ENCODE results near the gene SLC7A14. TPM values are rescaled to one million over a fixed set of nuclear protein-coding genes. Genes with fewer than 3 reads are reported as not detected.

SLC7A14 gene
- total and polyA plus RNA-seq, 2 of the 4 experiments (the other 2 are of a cell fraction) = 2.7 to 6.8 TPM

GRCh38 chr3:170507063-170507462 lies 78.8 kb downstream of the SLC7A14 start:
- ATAC-seq (ENCODE audit: low read depth) = no peak
- BruUV-seq (replicated peaks) = no TSS peak
- dilution Hi-C loops (cut with HindIII; ENCODE audit: low sequenced_read_pairs, unreplicated experiment) = no loop called here

More at GRCh38 chr3:170507063-170507462, 78.8 kb downstream of the SLC7A14 start:
- Histone ChIP-seq H4K20me1 (ENCODE audit: insufficient read depth, low read length) (no peaks in the 10 kb centered on the region), H3K18ac (ENCODE audit: low read depth, low read length) (peak overlapping the region; percentile 82), H2BK20ac (ENCODE audit: low read depth, low read length) (peak overlapping the region; percentile 59), H3K4me3 (ENCODE audit: insufficient read depth, low read depth, low read length) (no peak overlapping the region), H3K56ac (ENCODE audit: extremely low read depth, insufficient read depth, low read length) (no peak overlapping the region), H4K8ac (ENCODE audit: low read depth in 2 of 2, low read length in 2 of 2) (peak overlapping the region; percentile 12 to 55; a peak in 3 of 4 replicates), H3K79me1 (ENCODE audit: low read depth in 1 of 2, low read length in 2 of 2) (no peaks in the 10 kb centered on the region), H3K4ac (ENCODE audit: low read depth, low read length) (peak overlapping the region; percentile 68; the same call in 1 of the 2 replicates), H2AK5ac (ENCODE audit: low read depth, low read length) (peak overlapping the region; percentile 26; the same call in 1 of the 2 replicates), H2BK5ac (ENCODE audit: low read depth, low read length, poor library complexity, severe bottlenecking) (peak overlapping the region; percentile 79), H2AFZ (replicated peaks; ENCODE audit: low read length, poor library complexity) (no peak overlapping the region), H3K27me3 (ENCODE audit: control insufficient read depth, insufficient read depth, low read length) (no peaks in the 10 kb centered on the region), H3K9ac (ENCODE audit: low read depth, low read length) (no peak overlapping the region), H3K36me3 (ENCODE audit: control insufficient read depth, insufficient read depth, low read length) (no peaks in the 10 kb centered on the region), H3K4me1 (ENCODE audit: control insufficient read depth, insufficient read depth, low read length) (peaks cover 3% of the 10 kb centered on the region; the same call in 1 of the 2 replicates), H2BK120ac (ENCODE audit: low read depth, low read length) (peak overlapping the region; percentile 87; the same call in 1 of the 2 replicates), H4K91ac (ENCODE audit: insufficient read depth, low read depth, low read length) (peak overlapping the region; percentile 30), H2BK15ac (ENCODE audit: low read depth, low read length) (no peak overlapping the region; the same call in 2 of the 3 replicates), H3K14ac (replicated peaks; ENCODE audit: low read depth, low read length) (peak overlapping the region; percentile 46; the same call in 1 of the 2 replicates), H3K27ac (ENCODE audit: insufficient read depth, low read length) (peak overlapping the region; percentile 79; the same call in 1 of the 2 replicates), H3K23ac (ENCODE audit: low read depth, low read length) (no peak overlapping the region), H3K4me2 (ENCODE audit: low read depth, low read length) (no peak overlapping the region), H3K9me3 (ENCODE audit: control insufficient read depth, insufficient read depth, low read length) (no peaks in the 10 kb centered on the region), H3K9me1 (ENCODE audit: insufficient read depth, low read length) (no peaks in the 10 kb centered on the region), H2AK9ac (replicated peaks; ENCODE audit: low read depth, low read length, poor library complexity) (no peak overlapping the region), H4K5ac (ENCODE audit: low read depth, low read length) (peak overlapping the region; percentile 64)
- POLR2A ChIA-PET (ENCODE audit: unreplicated experiment) = no interaction called here
- in situ Hi-C loops (cut with MboI; ENCODE audit: low sequenced_read_pairs) = no loop called here
- 100% methylated on average over 3 of the region's 3 CpGs; no CpG with 5 or more reads in 1 of the 2 experiments for WGBS, 2 experiments (ENCODE audit: extremely low coverage in 2 of 2, insufficient read length in 1 of 2)
- TF ChIP-seq SMC3 (IDR thresholded peaks at IDR 0.05; ENCODE audit: low read depth, low read length) (no peak), MAFK (IDR thresholded peaks at IDR 0.05; ENCODE audit: low read depth, low read length) (no peak)
- CTCF ChIA-PET = no interaction called here
- intact Hi-C loops (cut with micrococcal nuclease) = no loop called here
- DNase-seq = no peak

Measured in IMR-90 (cell line).